CD8-positive, alpha-beta memory T cell (primary cell): ENCODE data around the gene CRAT. TPM values are rescaled to one million over a fixed set of nuclear protein-coding genes. Genes with fewer than 3 reads are reported as not detected.
A peak's percentile ranks its signal among the peaks of the same experiment; 100 is the strongest.

Experiments used
- CTCF ChIA-PET: fragments of 350-600 bp; sonication (Branson Sonifier 250); formaldehyde crosslinking; loops from one replicate; lab custom pipeline; 2021; ENCODE audit warnings: antibody characterized with exemption; lab: Charles Lee
- POLR2A ChIA-PET: fragments of 350-600 bp; sonication (Branson Sonifier 250); formaldehyde crosslinking; loops from one replicate; lab custom pipeline; 2021; ENCODE audit warnings: antibody characterized with exemption; lab: Charles Lee
- DNase-seq, 5 donors: peaks; one replicate each; pipeline versions ENCODE4 v3.0.0 to v3.0.0-alpha.2; 2020 to 2022; ENCODE audit warnings: mixed read lengths in 1 of 5
- H3K27ac ChIP-seq: one replicate; pipeline ENCODE4 v1.7.0; 2013; ENCODE audit warnings: low read depth, mild to moderate bottlenecking, low read length, moderate library complexity
- H3K27me3 ChIP-seq: 2 replicates; pipeline ENCODE4 v1.7.0; 2013; ENCODE audit warnings: low read length, mild to moderate bottlenecking; ENCODE audit not compliant: insufficient read depth, poor library complexity, severe bottlenecking
- H3K36me3 ChIP-seq: 2 replicates; pipeline ENCODE4 v1.7.0; 2013; ENCODE audit warnings: mild to moderate bottlenecking, low read length, moderate library complexity; ENCODE audit not compliant: insufficient read depth
- H3K4me1 ChIP-seq: 2 replicates; pipeline ENCODE4 v1.7.0; 2013; ENCODE audit warnings: mild to moderate bottlenecking, low read length, moderate library complexity; ENCODE audit not compliant: insufficient read depth
- H3K4me3 ChIP-seq: 2 replicates; pipeline ENCODE4 v1.7.0; 2013; ENCODE audit warnings: mild to moderate bottlenecking, low read length
- H3K9me3 ChIP-seq: 2 replicates; pipeline ENCODE4 v1.7.0; 2013; ENCODE audit warnings: mild to moderate bottlenecking, low read length
- H3K27ac Mint-ChIP-seq, 8 donors: one replicate each; pipeline ENCODE4 v1.8.0; 2020 to 2021; ENCODE audit warnings: mixed read lengths in 8 of 8, mild to moderate bottlenecking in 6 of 8, inconsistent platforms in 3 of 8, moderate library complexity in 3 of 8
- H3K27me3 Mint-ChIP-seq, 2 donors: one replicate each; pipeline ENCODE4 v1.8.0; 2020 to 2021; ENCODE audit warnings: mixed read lengths in 2 of 2, mild to moderate bottlenecking in 1 of 2, moderate library complexity in 1 of 2
- H3K36me3 Mint-ChIP-seq, 3 donors: one replicate each; pipeline ENCODE4 v1.8.0; 2020 to 2021; ENCODE audit warnings: mixed read lengths in 3 of 3, inconsistent platforms in 1 of 3, mild to moderate bottlenecking in 1 of 3
- H3K4me1 Mint-ChIP-seq, 3 donors: one replicate each; pipeline ENCODE4 v1.8.0; 2020 to 2021; ENCODE audit warnings: mixed read lengths in 3 of 3, inconsistent platforms in 1 of 3, mild to moderate bottlenecking in 1 of 3
- H3K4me3 Mint-ChIP-seq, 7 donors: one replicate each; pipeline ENCODE4 v1.8.0; 2020 to 2021; ENCODE audit warnings: mixed read lengths in 7 of 7, mild to moderate bottlenecking in 6 of 7, moderate library complexity in 4 of 7, inconsistent platforms in 2 of 7
- H3K9me3 Mint-ChIP-seq, 5 donors: one replicate each; pipeline ENCODE4 v1.8.0; 2020 to 2022; ENCODE audit warnings: mixed read lengths in 5 of 5, mild to moderate bottlenecking in 3 of 5, moderate library complexity in 2 of 5, inconsistent platforms in 1 of 5
- polyA plus RNA-seq: library from polyadenylated mRNA; unstranded; fragments of 300-500 nt; fragmentation: Illumina TruSeq; gene quantifications from one replicate; pipeline ENCODE4 v1.2.3, GENCODE V29; 2021
- total RNA-seq, 2 experiments: library from RNA; stranded (reverse); gene quantifications; one replicate each; pipeline ENCODE4 v1.2.3, GENCODE V29; 2021

The CRAT gene
- total and polyA plus RNA-seq, 3 experiments from 2014 or later, result 9.8 to 20.1 (median 10.0) TPM

DNA sequence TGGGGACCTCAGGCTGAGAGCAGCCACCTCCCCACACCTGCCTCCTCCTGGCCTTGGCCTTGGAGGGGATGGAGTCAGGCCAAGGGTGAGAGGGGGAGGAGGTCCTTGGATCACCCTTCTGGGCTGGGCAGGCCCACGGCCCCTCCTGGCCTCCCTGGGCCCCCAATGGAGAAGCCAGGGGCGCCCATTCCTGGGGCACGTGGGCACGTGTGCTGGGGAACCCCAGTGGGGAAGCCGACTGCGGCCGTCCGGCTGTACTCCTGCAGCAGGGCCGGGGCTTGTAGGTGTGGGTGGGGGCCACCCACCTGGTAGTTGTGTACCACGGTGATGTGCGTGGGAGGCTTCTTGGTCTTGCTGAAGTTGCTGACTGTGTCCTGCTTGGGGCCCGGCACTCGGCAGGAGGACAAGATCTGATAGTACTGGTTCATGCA lies 8.5 kb downstream of the CRAT start:
- no peaks in the 10 kb centered on the region for H3K27me3 Mint-ChIP-seq
- CTCF ChIA-PET, result no interaction called here

DNA sequence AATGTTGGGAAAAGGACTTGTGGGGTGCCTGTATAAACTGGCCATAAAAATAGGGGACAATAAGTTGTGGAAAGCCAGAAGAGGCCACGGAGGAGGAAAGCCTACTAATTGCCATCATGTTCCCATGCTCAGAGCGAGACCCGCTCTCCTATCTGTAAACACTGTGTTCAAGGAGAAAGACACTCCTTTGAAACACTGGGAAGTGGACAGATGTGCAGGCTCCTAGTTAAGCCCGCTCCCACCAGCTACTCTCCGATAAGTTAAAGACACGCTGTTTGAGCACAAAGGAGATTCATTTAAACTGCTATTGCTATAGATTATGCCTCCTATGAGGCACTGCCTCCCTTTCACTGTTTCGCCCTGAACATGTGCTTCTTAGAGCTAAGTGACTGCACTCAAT lies 9.3 kb downstream of the CRAT start:
- H3K36me3 ChIP-seq, result no peaks in the 10 kb centered on the region
- POLR2A ChIA-PET, result no interaction called here
- no peak overlapping the region for H3K27ac ChIP-seq
- H3K27me3 Mint-ChIP-seq, result no peaks in the 10 kb centered on the region
- peaks cover 0 to 5% (median 2%) of the 10 kb centered on the region in 3 donors for H3K36me3 Mint-ChIP-seq
- H3K9me3 ChIP-seq, result no peaks in the 10 kb centered on the region
- no peak overlapping the region for H3K4me3 Mint-ChIP-seq
- no peak overlapping the region for H3K4me3 ChIP-seq
- H3K27me3 ChIP-seq, result no peaks in the 10 kb centered on the region
- no peaks in the 10 kb centered on the region for H3K9me3 Mint-ChIP-seq
- no peaks in the 10 kb centered on the region for H3K4me1 Mint-ChIP-seq
- no peak for DNase-seq
- peak overlapping the region in 2 of 8 donors; percentile 4 to 26 for H3K27ac Mint-ChIP-seq
- CTCF ChIA-PET, result no interaction called here
- H3K4me1 ChIP-seq, result no peaks in the 10 kb centered on the region

More for the DNA sequence above, 8.5 kb downstream of the CRAT start:
- POLR2A ChIA-PET, result no interaction called here
- H3K4me3 Mint-ChIP-seq, result no peak overlapping the region
- no peak for DNase-seq
- no peaks in the 10 kb centered on the region for H3K4me1 Mint-ChIP-seq
- Histone ChIP-seq H3K9me3 (no peaks in the 10 kb centered on the region), H3K4me1 (no peaks in the 10 kb centered on the region), H3K4me3 (no peak overlapping the region), H3K27me3 (no peaks in the 10 kb centered on the region), H3K36me3 (no peaks in the 10 kb centered on the region), H3K27ac (no peak overlapping the region)
- peaks cover 0 to 3% (median 0%) of the 10 kb centered on the region in 3 donors for H3K36me3 Mint-ChIP-seq
- no peaks in the 10 kb centered on the region for H3K9me3 Mint-ChIP-seq
- no peak overlapping the region for H3K27ac Mint-ChIP-seq

GRCh38 chr9:129100383-129101169 lies 10.0 kb downstream of the CRAT start:
- no peak overlapping the region for H3K4me3 ChIP-seq
- POLR2A ChIA-PET, result no interaction called here
- no peaks in the 10 kb centered on the region for H3K9me3 ChIP-seq
- H3K27me3 ChIP-seq, result no peaks in the 10 kb centered on the region
- H3K9me3 Mint-ChIP-seq, result no peaks in the 10 kb centered on the region
- H3K4me3 Mint-ChIP-seq, result no peak overlapping the region
- H3K36me3 Mint-ChIP-seq, result peaks cover 0 to 6% (median 2%) of the 10 kb centered on the region in 3 donors
- no peaks in the 10 kb centered on the region for H3K4me1 ChIP-seq
- no peak overlapping the region for H3K27ac Mint-ChIP-seq
- no peaks in the 10 kb centered on the region for H3K4me1 Mint-ChIP-seq
- no peaks in the 10 kb centered on the region for H3K36me3 ChIP-seq
- CTCF ChIA-PET, result no interaction called here
- DNase-seq, result no peak
- H3K27me3 Mint-ChIP-seq, result no peaks in the 10 kb centered on the region
- H3K27ac ChIP-seq, result no peak overlapping the region

DNA sequence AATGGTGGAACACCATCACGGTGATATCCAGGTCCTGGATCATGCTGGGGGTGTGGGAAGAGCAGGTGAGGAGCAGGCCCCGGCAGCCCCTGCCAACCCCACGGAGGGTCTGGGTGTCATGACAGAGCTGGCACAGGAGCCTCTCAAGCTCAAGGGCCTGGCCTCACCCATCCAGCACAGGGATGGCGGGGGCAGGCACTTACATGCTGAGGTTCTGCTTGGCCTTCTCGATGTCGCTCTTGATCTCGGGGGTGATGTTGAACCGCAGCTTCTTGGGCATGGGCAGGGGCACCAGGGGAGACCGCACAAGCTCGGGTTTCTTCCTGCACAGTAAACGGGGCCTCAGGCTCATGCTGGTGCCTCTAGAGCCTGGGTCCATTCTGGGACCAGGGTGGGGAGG lies 12.3 kb downstream of the CRAT start:
- Mint-ChIP-seq H3K36me3 (peaks cover 0 to 8% (median 2%) of the 10 kb centered on the region in 3 donors), H3K27ac (peak overlapping the region in 1 of 8 donors; percentile 80), H3K4me1 (no peaks in the 10 kb centered on the region), H3K4me3 (no peak overlapping the region), H3K9me3 (no peaks in the 10 kb centered on the region), H3K27me3 (no peaks in the 10 kb centered on the region)
- no peaks in the 10 kb centered on the region for H3K27me3 ChIP-seq
- H3K36me3 ChIP-seq, result no peaks in the 10 kb centered on the region
- DNase-seq, result no peak
- H3K4me3 ChIP-seq, result no peak overlapping the region
- ChIA-PET POLR2A (no interaction called here), CTCF (interaction anchor here (1.2 to 1.4 kb wide), 2 partner anchors 11 to 29 kb away, joined by 3 to 5 read pairs; no protein-coding TSS in a partner anchor)
- H3K4me1 ChIP-seq, result no peaks in the 10 kb centered on the region
- H3K27ac ChIP-seq, result no peak overlapping the region
- H3K9me3 ChIP-seq, result no peaks in the 10 kb centered on the region

- Mint-ChIP-seq H3K36me3 (peaks cover 0 to 8% (median 2%) of the 10 kb centered on the region in 3 donors), H3K27ac (no peak overlapping the region), H3K27me3 (no peaks in the 10 kb centered on the region), H3K9me3 (no peaks in the 10 kb centered on the region), H3K4me1 (no peaks in the 10 kb centered on the region), H3K4me3 (no peak overlapping the region)
- no peaks in the 10 kb centered on the region for H3K4me1 ChIP-seq
- ChIA-PET POLR2A (interaction anchor here (0.9 kb wide), 1 partner anchor 16 kb away, joined by 3 read pairs; no protein-coding TSS in a partner anchor), CTCF (interaction anchor here (1.2 to 1.4 kb wide), 2 partner anchors 12 to 28 kb away, joined by 3 to 5 read pairs; no protein-coding TSS in a partner anchor)
- no peak overlapping the region for H3K4me3 ChIP-seq
- no peaks in the 10 kb centered on the region for H3K27me3 ChIP-seq
- DNase-seq, result no peak
- H3K36me3 ChIP-seq, result no peaks in the 10 kb centered on the region
- H3K27ac ChIP-seq, result no peak overlapping the region
- no peaks in the 10 kb centered on the region for H3K9me3 ChIP-seq
Observed at GRCh38 chr9:129097671-129098306, 12.8 kb downstream of the CRAT start.

DNA sequence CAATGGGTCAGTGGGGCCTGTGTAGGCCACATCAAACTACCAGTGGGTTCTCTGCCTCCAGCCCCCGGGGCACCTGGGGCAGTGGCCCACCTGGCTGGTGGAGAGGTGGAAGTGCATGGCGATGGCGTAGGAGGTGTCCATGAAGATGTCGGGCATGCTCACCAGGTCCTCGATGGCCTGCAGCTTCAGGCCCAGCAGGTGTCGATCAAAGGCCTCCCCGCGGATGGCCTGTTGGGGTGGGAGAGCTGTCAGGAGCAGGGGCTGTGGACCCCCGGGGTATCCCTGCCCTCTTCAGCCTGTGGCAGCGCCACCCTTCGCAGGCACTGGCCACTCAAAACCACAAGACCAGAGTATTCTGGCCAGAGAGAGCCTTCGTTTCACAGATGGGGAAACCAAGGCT lies 14.7 kb downstream of the CRAT start:
- no peak overlapping the region for H3K27ac ChIP-seq
- peaks cover 0 to 9% (median 2%) of the 10 kb centered on the region in 3 donors for H3K36me3 Mint-ChIP-seq
- no peaks in the 10 kb centered on the region for H3K36me3 ChIP-seq
- DNase-seq, result no peak
- POLR2A ChIA-PET, result no interaction called here
- no peaks in the 10 kb centered on the region for H3K9me3 Mint-ChIP-seq
- H3K27me3 ChIP-seq, result no peaks in the 10 kb centered on the region
- CTCF ChIA-PET, result no interaction called here
- H3K27ac Mint-ChIP-seq, result no peak overlapping the region
- no peaks in the 10 kb centered on the region for H3K4me1 Mint-ChIP-seq
- H3K27me3 Mint-ChIP-seq, result no peaks in the 10 kb centered on the region
- H3K9me3 ChIP-seq, result no peaks in the 10 kb centered on the region
- H3K4me3 ChIP-seq, result no peak overlapping the region
- no peaks in the 10 kb centered on the region for H3K4me1 ChIP-seq
- H3K4me3 Mint-ChIP-seq, result no peak overlapping the region

- Mint-ChIP-seq H3K9me3 (no peaks in the 10 kb centered on the region), H3K27me3 (no peaks in the 10 kb centered on the region), H3K4me3 (no peak overlapping the region), H3K4me1 (no peaks in the 10 kb centered on the region), H3K27ac (peak overlapping the region in 1 of 8 donors; percentile 47), H3K36me3 (peaks cover 0 to 14% (median 3%) of the 10 kb centered on the region in 3 donors)
- H3K4me3 ChIP-seq, result no peak overlapping the region
- no peaks in the 10 kb centered on the region for H3K36me3 ChIP-seq
- H3K9me3 ChIP-seq, result no peaks in the 10 kb centered on the region
- CTCF ChIA-PET, result interaction anchor here (0.7 to 1.3 kb wide), 2 partner anchors 44 to 79 kb away, joined by 3 read pairs; no protein-coding TSS in a partner anchor
- no peaks in the 10 kb centered on the region for H3K4me1 ChIP-seq
- no peaks in the 10 kb centered on the region for H3K27me3 ChIP-seq
- H3K27ac ChIP-seq, result no peak overlapping the region
- POLR2A ChIA-PET, result no interaction called here
- DNase-seq, result no peak
Observed at GRCh38 chr9:129095170-129095667, 15.4 kb downstream of the CRAT start.
